Astrocyte (in vitro differentiated cells and primary cell): ENCODE results near the gene CNEP1R1. TPM values are rescaled to one million over a fixed set of nuclear protein-coding genes. Genes with fewer than 3 reads are reported as not detected.

Experiments used
- DNase-seq: peaks from one replicate; pipeline ENCODE4 v3.0.0-alpha.2; 2010; ENCODE audit warnings: low read depth
- FAIRE-seq: peaks from 2 replicates; lab custom pipeline; 2011; peaks lifted over from hg19 to GRCh38; lab: Jason Lieb, UNC
- H2AFZ ChIP-seq: 2 replicates; pipeline ENCODE4 v1.6.0; 2012; ENCODE audit warnings: low read depth, low read length, inconsistent platforms
- H3K27ac ChIP-seq: 2 replicates; pipeline ENCODE4 v1.5.1; 2011; ENCODE audit warnings: low read depth, low read length, inconsistent platforms
- H3K27me3 ChIP-seq: 2 replicates; pipeline ENCODE4 v1.6.0; 2011; ENCODE audit warnings: low read length, inconsistent platforms; ENCODE audit not compliant: insufficient read depth
- H3K36me3 ChIP-seq: 2 replicates; pipeline ENCODE4 v1.5.1; 2011; ENCODE audit warnings: low read length, inconsistent platforms; ENCODE audit not compliant: insufficient read depth
- H3K4me1 ChIP-seq: 2 replicates; pipeline ENCODE4 v1.5.1; 2011; ENCODE audit warnings: low read length, inconsistent platforms; ENCODE audit not compliant: insufficient read depth
- H3K4me2 ChIP-seq: 2 replicates; pipeline ENCODE4 v1.6.0; 2012; ENCODE audit warnings: low read length, inconsistent platforms
- H3K4me3 ChIP-seq: 2 replicates; pipeline ENCODE4 v1.5.1; 2011; ENCODE audit warnings: low read depth, mild to moderate bottlenecking, low read length, inconsistent platforms; ENCODE audit not compliant: insufficient read depth
- H3K79me2 ChIP-seq: 2 replicates; pipeline ENCODE4 v1.6.0; 2012; ENCODE audit warnings: mild to moderate bottlenecking, low read length, inconsistent platforms; ENCODE audit not compliant: insufficient read depth
- H3K9ac ChIP-seq: 2 replicates; pipeline ENCODE4 v1.6.0; 2012; ENCODE audit warnings: mild to moderate bottlenecking, low read length, inconsistent platforms
- H3K9me3 ChIP-seq: 2 replicates; pipeline ENCODE4 v1.5.1; 2012; ENCODE audit warnings: low read depth, mild to moderate bottlenecking, low read length, inconsistent platforms; ENCODE audit not compliant: insufficient read depth
- H4K20me1 ChIP-seq: 2 replicates; pipeline ENCODE4 v1.6.0; 2012; ENCODE audit warnings: low read length, inconsistent platforms; ENCODE audit not compliant: insufficient read depth
- H3K27ac Mint-ChIP-seq: one replicate; pipeline ENCODE4 v1.8.0; 2021; ENCODE audit warnings: mild to moderate bottlenecking, mixed read lengths; ENCODE audit not compliant: unreplicated experiment
- H3K27me3 Mint-ChIP-seq: one replicate; pipeline ENCODE4 v1.8.0; 2021; ENCODE audit warnings: low read depth, mixed read lengths; ENCODE audit not compliant: unreplicated experiment
- H3K36me3 Mint-ChIP-seq: one replicate; pipeline ENCODE4 v1.8.0; 2021; ENCODE audit warnings: low read depth, mixed read lengths; ENCODE audit not compliant: unreplicated experiment
- H3K4me1 Mint-ChIP-seq: one replicate; pipeline ENCODE4 v1.8.0; 2021; ENCODE audit warnings: low read depth, mixed read lengths; ENCODE audit not compliant: unreplicated experiment
- H3K4me3 Mint-ChIP-seq: one replicate; pipeline ENCODE4 v1.8.0; 2021; ENCODE audit warnings: mild to moderate bottlenecking, moderate library complexity, mixed read lengths; ENCODE audit not compliant: unreplicated experiment
- H3K9me3 Mint-ChIP-seq: one replicate; pipeline ENCODE4 v1.8.0; 2021; ENCODE audit warnings: mild to moderate bottlenecking, mixed read lengths; ENCODE audit not compliant: unreplicated experiment
- CTCF ChIP-seq: IDR thresholded peaks from 2 replicates; pipeline ENCODE4 v1.5.1; 2011; ENCODE audit warnings: low read depth, mild to moderate bottlenecking, inconsistent platforms, low read length, moderate library complexity; ENCODE audit not compliant: insufficient read depth
- EZH2 ChIP-seq: IDR thresholded peaks from 2 replicates; pipeline ENCODE4 v1.6.1; 2012; ENCODE audit warnings: mild to moderate bottlenecking, low read length, inconsistent platforms; ENCODE audit not compliant: insufficient read depth
- total RNA-seq: library from RNA; stranded (reverse); gene quantifications from 2 replicates; pipeline ENCODE4 v1.2.1, GENCODE V29; 2021

The CNEP1R1 gene
- total RNA-seq, 1 donor from 2014 or later: 31.1 TPM

- H3K27ac ChIP-seq: no peak overlapping the region
- no peak overlapping the region for H3K27ac Mint-ChIP-seq
- FAIRE-seq (no peak), DNase-seq (no peak)
- no peak overlapping the region for H3K4me2 ChIP-seq
- H3K27me3 Mint-ChIP-seq: no peaks in the 10 kb centered on the region
- peaks cover 27% of the 10 kb centered on the region for H3K36me3 ChIP-seq
- no peaks in the 10 kb centered on the region for H3K27me3 ChIP-seq
- H3K9me3 Mint-ChIP-seq: peaks cover 2% of the 10 kb centered on the region
- H3K4me1 ChIP-seq: peaks cover 18% of the 10 kb centered on the region
- H3K36me3 Mint-ChIP-seq: peaks cover 10% of the 10 kb centered on the region
- no peak overlapping the region for H3K4me3 ChIP-seq
- H3K4me3 Mint-ChIP-seq: no peak overlapping the region
- H3K79me2 ChIP-seq: peaks cover 50% of the 10 kb centered on the region
- no peak overlapping the region for H3K9ac ChIP-seq
- peaks cover 42% of the 10 kb centered on the region for H4K20me1 ChIP-seq
- no peak overlapping the region for H2AFZ ChIP-seq
- no peaks in the 10 kb centered on the region for H3K9me3 ChIP-seq
- TF ChIP-seq EZH2: no peak
- TF ChIP-seq CTCF: no peak
- H3K4me1 Mint-ChIP-seq: peaks cover 21% of the 10 kb centered on the region
These were observed 44.0 kb downstream of the CNEP1R1 start for GRCh38 chr16:50069060-50069459.

GRCh38 chr16:50071075-50071671 lies 46.1 kb downstream of the CNEP1R1 start:
- Histone ChIP-seq H3K27ac (no peak overlapping the region), H3K27me3 (no peaks in the 10 kb centered on the region), H3K4me2 (no peak overlapping the region), H3K4me1 (peaks cover 18% of the 10 kb centered on the region), H3K36me3 (peaks cover 33% of the 10 kb centered on the region), H2AFZ (no peak overlapping the region), H4K20me1 (peaks cover 42% of the 10 kb centered on the region), H3K9ac (no peak overlapping the region), H3K79me2 (peaks cover 50% of the 10 kb centered on the region), H3K4me3 (no peak overlapping the region), H3K9me3 (no peaks in the 10 kb centered on the region)
- FAIRE-seq (no peak), DNase-seq (no peak)
- TF ChIP-seq CTCF (no peak), EZH2 (no peak)
- peaks cover 10% of the 10 kb centered on the region for H3K36me3 Mint-ChIP-seq
- H3K27ac Mint-ChIP-seq: no peak overlapping the region
- peaks cover 2% of the 10 kb centered on the region for H3K9me3 Mint-ChIP-seq
- H3K27me3 Mint-ChIP-seq: no peaks in the 10 kb centered on the region
- H3K4me3 Mint-ChIP-seq: no peak overlapping the region
- H3K4me1 Mint-ChIP-seq: peaks cover 21% of the 10 kb centered on the region

- peaks cover 36% of the 10 kb centered on the region for H3K79me2 ChIP-seq
- no peak overlapping the region for H3K27ac ChIP-seq
- H3K4me3 ChIP-seq: no peak overlapping the region
- no peak overlapping the region for H3K9ac ChIP-seq
- no peak overlapping the region for H2AFZ ChIP-seq
- TF ChIP-seq EZH2 (no peak), CTCF (no peak)
- no peaks in the 10 kb centered on the region for H3K9me3 Mint-ChIP-seq
- H3K27me3 Mint-ChIP-seq: no peaks in the 10 kb centered on the region
- H3K4me3 Mint-ChIP-seq: no peak overlapping the region
- H3K27me3 ChIP-seq: no peaks in the 10 kb centered on the region
- FAIRE-seq (no peak), DNase-seq (no peak)
- H3K4me2 ChIP-seq: no peak overlapping the region
- peaks cover 11% of the 10 kb centered on the region for H3K4me1 Mint-ChIP-seq
- peaks cover 7% of the 10 kb centered on the region for H3K36me3 Mint-ChIP-seq
- no peak overlapping the region for H3K27ac Mint-ChIP-seq
- peaks cover 39% of the 10 kb centered on the region for H3K36me3 ChIP-seq
- peaks cover 8% of the 10 kb centered on the region for H3K4me1 ChIP-seq
- no peaks in the 10 kb centered on the region for H3K9me3 ChIP-seq
- peaks cover 29% of the 10 kb centered on the region for H4K20me1 ChIP-seq
These were observed 47.7 kb downstream of the CNEP1R1 start for GRCh38 chr16:50072730-50073129.
